HG03066 (cell line): ENCODE results near the gene CYP2A7.
"Not testable (repeated sequence)": the region's sequence is repeated elsewhere in the genome, so short reads cannot be mapped to it uniquely, and the experiment has no call there.

ENCODE experiments used
- ATAC-seq: cut with Tn5 transposase; IDR thresholded peaks from one replicate; pipeline ENCODE4 v1.9.1; 2021; ENCODE audit warnings: low read depth; ENCODE audit not compliant: unreplicated experiment

The CYP2A7 gene

DNA sequence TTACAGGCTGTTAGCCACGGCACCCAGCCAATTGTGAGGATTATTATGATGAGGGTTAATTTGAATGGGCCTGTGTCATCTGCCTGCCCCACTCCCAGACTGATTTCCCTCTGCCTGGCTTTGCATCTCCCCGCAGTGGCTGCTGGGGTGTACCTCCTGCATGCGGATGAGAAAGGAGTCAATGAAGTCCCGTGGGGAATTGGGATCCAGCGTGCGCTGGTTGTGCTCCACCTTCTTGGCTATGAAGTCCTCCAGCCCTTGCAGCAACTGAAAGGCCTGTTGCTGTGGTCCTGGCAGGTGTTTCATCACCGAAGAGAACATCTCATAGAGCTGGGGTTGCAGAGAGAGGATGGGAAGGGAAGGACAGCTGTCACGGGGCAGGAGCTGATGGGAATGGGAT, 35.3 kb downstream of the CYP2A7 start:
- ATAC-seq = not testable (repeated sequence)

DNA sequence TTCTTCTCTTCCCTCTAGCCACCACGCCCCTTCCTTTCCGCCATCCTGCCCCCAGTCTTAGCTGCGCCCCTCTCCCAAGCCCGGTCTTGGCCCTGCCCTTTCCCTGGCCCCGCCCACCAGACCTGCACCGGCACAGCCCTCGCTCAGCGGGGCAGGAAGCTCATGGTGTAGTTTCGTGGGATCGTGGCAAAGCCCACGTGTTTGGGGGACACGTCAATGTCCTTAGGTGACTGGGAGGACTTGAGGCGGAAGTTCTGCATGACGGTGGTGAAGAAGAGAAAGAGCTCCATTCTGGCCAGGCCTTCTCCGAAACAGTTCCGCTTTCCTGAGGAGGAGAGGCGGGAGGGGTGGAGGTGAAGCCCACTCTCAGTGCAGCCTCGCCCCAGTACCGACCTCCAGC, 38.4 kb downstream of the CYP2A7 start:
- ATAC-seq = not testable (repeated sequence)

DNA sequence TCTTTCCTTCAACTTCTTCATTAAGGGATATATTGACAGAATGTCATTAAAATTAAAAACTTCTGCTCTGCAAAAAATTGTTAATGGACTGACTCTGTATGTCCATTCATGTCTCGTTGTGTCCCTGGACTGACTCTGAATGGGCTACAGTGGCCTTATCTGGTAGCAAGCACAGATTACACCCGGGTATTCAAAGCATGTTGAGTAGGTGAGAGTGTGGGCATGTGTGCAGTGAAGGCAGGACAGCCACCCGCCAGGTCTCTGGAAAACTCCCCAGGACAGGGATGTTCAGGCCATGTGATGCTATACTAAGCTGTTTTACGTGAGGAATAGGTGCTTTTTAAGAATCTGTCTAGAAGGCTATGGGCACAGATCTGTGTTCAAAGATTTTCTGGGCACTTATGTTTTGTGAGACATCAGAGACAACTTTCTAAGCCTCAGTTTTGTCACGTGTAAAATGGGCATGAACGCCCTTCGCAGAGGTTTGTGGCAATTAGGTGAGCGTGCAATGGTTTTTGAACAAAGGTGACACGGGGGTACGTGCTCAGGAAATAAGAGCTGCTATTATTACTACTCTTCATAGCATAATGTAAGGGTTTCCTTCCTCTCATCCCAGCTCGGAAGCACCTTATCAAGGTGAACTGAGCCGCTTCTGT, 38.9 kb downstream of the CYP2A7 start:
- not testable (repeated sequence) for ATAC-seq

DNA sequence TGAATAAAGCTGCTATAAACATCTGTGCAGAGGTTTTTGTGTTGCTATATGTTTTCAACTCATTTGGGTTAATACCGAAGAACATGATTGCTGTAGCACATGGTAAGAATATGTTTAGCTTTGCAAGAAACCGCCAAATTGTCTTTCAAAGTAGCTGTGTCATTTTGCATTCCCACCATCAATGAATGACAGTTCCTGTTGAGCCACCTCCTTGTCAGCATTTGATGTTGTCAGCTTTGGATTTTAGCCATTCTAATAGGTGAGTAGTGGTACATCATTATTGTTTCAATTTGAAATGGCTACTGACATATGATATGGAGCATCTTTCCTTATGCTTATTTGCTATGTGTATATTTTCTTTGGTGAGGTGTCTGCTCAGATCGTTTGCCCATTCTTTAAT, 40.0 kb downstream of the CYP2A7 start:
- not testable (repeated sequence) for ATAC-seq

DNA sequence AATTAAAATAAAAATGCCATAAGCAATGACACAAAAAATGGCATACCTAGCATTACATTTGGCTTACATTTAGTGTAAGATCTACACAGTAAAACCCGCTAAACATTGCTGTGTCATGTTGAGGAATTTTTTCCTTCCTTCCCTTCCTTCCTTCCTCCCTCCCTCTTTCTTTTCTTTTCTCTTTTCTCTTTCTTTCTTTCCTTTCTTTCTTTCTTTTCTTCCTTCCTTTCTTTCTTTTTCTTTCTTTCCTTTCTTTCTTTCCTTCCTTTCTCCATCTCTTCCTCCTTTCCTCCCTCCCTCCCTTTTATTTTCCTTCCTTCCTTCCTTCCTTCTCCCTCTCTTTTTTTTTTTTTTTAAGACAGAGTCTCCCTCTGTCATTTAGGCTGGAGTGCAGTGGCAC, 43.6 kb downstream of the CYP2A7 start:
- not testable (repeated sequence) for ATAC-seq

DNA sequence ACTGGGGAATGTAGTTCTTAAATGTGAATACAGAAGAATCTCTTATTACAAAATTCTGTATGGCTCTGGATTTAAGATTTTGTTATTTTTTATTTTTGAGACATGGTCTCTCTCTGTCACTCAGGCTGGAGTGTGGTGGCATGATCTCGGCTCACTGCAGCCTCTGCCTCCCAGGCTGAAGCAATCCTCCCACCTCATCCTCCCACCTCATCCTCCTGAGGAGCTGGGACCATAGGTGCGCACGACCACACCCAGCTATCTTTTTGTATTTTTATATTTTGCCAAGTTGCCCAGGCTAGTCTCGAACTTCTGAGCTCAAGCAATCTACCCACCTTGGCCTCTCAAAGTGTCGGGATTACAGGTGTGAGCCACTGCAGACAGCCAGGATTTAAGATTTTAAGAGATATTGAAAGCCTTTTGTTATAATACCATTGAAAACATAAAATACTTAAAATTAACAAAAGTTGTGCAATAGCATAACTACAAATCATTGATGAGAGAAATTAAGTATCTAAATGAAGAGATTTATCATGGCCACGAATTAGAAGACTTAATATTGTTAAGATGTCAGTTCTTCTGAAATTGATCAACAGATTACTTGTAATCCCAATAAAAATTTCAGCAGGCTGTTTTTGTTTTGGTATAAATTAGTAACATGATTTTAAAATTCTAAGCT, 45.1 kb downstream of the CYP2A7 start:
- ATAC-seq = no peak

DNA sequence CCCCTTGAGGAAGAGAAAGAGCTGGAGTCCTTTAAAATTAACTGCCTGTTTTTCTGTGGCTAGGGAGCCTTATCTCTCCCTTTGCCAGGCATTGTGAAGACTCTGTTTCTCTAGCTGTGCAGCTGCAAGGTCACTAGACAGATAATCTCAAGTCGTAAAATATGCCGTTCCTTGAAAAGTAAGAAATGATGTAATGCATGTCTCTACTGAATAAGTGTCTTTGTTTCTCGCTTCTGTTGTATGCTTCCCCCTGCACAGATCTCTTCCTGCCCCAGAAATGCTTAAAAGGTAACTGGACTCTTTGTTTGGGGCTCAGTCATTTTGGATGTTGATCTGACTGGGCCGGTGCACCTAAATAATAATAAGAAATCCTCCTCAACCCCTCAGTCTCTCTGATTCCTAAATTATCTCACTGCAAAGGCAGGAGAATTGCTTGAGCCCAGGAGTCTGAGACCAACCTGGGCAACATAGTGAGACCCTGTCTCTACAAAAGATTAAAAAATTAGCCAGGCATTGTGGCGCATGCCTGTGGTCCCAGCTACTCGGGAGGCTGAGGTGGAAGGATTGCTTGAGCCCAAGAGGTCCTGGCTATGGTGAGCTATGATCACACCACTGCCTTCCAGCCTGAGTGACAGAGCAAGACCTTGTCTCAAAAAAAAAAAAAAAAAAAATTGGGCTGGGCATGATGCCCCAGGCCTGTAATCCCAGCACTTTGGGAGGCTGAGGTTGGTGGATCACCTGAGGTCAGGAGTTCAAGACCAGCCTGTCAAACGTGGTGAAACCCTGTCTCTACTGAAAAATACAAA, 48.1 kb downstream of the CYP2A7 start:
- ATAC-seq = not testable (repeated sequence)

DNA sequence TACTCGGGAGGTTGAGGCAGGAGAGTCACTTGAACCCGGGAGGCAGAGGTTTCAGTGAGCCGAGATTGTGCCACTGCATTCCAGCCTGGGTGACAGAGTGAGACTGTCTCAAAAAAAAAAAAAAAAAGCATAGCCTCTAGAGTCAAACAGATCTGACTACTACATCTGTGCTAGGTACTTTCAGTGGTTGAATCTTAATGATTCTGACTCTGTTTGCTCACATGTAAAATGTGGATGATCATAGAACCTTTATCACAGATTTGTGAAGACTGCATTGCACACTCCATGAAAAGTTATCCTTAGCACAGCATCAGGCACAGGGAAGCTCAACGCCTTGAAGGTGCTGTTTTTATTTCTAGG, 49.6 kb downstream of the CYP2A7 start:
- ATAC-seq = not testable (repeated sequence)

DNA sequence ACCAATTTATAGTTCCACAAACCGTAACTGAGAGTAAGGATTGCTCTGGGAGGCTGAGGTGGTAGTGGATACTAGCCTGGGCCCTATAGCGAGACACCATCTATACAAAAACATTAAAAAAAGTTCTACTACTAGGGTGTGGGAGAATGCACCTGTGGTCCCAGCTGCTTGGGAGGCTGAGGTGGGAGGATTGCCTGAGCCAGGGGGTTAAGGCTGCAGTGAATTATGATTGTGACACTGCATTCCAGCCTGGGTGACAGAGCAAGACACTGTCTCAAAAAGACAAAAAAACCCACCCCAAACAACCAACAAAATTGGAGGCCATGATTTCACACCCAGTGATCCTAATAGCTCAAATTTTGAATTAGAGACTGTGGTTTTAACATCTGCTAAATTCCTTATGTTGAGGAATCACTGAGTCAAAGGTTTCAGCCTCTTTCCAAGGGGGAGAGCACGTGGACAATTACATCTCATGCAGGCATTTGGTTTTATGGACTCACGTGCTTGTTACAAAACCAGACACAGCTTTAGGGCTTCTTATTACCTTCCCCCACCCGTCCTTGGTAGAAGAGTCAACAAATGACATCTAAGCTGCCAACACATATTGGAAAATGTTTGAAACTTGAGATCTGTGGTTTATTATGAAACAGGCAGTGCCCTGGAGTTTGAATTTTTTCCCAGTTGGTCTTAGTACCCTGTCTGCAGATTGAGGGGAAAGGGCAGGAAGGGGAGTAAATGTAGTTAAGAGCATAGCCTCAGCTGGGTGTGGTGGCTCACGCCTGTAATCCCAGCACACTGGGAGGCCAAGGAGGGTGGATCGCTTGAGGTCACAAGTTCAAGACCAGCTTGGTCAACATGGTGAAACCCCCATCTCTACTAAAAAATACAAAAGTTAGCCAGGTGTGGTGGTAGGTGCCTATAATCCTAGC, 50.3 kb downstream of the CYP2A7 start:
- no peak for ATAC-seq

DNA sequence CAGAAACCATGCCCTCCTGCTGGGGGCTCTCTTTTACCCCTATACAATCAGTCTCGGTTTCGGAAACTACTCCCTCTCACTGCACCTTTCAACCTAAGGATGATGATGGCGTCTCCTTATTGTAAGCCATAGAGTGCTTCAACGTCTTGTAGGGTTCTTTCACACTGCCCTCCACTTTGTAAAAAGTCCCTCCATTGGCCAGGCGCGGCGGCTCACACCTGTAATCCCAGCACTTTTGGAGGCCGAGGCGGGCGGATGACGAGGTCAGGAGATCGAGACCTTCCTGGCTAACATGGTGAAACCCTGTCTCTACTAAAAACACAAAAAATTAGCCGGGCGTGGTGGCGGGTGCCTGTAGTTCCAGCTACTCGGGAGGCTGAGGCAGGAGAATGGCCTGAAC, 51.3 kb downstream of the CYP2A7 start:
- not testable (repeated sequence) for ATAC-seq

DNA sequence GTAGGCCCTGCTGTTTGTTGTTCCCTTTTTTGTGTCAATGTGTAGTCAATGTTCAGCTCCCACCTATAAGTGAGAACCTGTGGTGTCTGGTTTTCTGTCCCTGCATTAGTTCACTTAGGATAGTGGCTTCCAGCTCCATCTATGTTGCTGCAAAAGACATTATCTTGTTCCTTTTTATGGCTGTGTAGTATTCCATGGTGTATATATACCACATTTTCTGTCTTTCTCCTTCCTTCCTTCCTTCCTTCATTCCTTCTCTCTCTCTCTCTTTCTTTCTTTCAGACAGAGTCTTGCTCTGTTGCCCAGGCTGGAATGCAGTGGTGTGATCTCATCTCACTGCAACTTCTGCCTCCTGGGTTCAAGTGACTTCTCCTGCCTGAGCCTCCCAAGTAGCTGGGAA, 52.8 kb downstream of the CYP2A7 start:
- no peak for ATAC-seq

DNA sequence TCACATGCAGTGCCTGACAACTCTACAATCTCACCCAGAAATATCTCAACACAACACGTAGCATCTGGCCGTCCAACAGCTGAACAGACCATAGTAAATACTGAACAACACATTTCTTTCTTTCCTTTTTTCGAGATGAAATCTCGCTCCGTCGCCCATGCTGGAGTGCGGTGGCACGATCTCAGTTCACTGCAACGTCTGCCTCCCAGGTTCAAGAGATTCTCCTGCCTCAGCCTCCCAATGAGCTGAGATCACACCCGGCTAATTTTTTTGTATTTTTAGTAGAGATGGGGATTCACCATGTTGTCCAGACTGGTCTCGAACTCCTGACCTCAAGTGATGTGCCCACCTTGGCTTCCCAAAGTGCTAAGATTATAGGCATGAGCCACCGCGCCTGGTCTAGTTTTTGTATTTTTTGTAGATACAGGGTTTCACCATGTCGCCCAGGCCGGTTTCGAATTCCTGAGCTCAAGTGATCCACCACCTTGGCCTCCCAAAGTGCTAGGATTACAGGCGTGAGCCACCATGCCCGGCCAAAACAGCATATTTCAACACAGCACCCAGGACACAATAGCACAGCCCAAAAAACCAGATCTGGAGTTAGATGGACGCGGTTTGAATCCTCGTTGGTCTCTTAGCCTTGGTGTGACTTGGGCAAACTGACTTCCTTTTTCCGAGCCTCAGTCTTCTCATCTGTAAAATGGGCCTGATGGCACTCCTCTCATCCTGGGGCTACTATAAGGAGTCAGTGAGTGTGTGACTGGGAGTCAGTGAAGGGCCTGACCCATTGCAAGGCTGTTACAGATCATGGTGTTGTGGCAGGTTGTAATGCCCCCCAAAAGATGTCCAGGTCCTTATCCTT, 54.4 kb downstream of the CYP2A7 start:
- no peak for ATAC-seq

DNA sequence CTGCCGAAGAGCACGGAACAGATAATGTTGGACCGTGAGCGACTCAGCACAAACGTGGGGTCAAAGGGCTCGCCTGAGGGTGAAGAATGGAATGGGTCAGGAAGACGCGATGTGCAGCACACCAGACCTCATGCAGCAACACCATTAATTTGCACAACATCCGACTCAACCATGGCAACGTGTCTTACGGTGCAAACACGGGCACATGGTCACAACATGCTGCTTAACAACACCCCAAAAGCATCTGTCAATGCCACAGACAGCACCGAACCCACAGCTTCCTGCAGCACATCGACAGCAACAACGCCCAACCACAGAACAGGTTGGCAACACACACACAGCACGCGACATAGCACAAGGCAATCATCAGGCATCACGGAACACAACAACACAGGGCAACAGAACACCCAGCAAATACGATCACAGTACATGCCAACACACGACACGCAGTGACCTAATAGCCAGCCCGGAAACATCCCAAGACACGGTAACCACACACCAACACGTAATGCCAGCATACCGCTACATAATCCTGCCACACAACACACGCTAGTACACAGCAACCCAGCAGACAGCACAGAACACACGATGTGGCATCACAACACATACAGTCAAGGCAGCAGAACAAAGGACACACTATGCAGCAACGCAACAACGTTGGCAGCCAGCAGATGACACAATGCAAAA, 55.2 kb downstream of the CYP2A7 start:
- not testable (repeated sequence) for ATAC-seq

DNA sequence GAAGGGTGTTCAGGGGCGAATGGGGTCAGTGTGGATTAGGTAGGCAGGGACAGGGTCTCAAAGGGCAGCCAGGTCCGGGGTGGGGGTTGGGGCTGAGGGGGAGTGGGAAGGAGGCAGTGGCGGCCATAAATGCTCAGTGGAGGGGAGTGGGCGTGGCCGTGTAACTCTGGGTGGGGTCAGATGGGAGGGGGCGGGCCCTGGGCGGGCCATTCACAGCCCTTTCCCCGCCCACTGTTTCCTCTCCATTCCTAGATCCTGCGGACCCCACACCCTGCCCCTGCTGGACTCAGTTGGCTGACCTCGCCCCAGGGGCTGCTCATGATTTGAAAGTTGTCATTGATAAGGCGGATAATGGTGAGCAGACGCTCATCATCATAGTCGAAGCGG, 55.7 kb downstream of the CYP2A7 start:
- not testable (repeated sequence) for ATAC-seq

DNA sequence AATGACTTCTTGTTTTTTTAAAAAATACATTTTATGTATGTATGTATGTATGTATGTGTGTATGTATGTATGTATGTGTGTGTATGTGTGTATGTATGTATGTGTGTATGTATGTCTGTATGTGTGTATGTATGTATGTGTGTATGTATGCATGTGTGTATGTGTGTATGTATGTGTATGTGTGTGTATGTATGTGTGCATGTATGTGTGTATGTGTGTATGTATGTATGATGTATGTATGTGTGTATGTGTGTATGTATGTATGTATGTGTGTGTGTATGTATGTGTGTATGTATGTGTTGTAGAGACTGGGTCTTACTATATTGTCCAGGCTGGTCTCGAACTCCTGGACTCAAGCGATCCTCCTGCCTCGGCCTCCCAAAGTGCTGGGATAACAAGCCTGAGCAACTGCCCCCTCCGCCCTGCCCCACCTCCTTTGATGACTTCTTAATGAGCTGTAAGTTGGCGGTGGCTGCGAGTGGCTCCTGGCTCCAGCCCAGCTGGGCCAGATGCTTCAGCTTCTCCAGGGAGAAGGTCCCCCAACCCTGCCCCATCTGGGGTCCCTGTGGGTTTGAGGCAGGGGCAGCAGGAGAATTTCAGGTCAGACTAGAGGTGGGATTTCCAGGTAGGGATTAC, 56.5 kb downstream of the CYP2A7 start:
- not testable (repeated sequence) for ATAC-seq
